ENCODE measurements around the gene TMEM139. TPM values are rescaled to one million over a fixed set of nuclear protein-coding genes. Genes with fewer than 3 reads are reported as not detected.

The TMEM139 gene
- total RNA-seq, 1 donor from 2014 or later: 0.20 TPM

DNA sequence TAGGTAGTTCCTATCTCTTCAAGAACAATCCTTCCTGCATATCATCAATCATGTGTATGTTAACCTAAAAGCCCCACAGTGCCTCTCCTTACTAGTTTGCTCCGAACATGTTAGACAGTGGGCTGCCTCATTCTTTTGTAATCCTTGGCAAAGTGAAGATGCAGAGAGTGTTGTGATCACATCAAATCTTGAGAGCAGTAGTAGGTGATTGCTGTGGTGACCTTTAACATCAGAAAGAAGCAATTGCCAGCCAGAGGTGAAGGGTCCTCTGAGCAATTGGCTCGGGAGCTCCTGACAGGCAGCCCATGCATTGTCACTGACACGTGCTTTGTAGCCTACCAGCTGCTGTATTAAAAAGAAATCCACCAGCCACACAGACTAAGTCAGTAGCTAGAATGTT is 41.1 kb upstream of the TMEM139 start:
- Mint-ChIP-seq H3K9me3 (ENCODE audit: unreplicated experiment) (no peaks in the 10 kb centered on the region), H3K4me3 (ENCODE audit: unreplicated experiment) (no peak overlapping the region), H3K36me3 (ENCODE audit: low read depth, unreplicated experiment) (no peaks in the 10 kb centered on the region), H3K27ac (ENCODE audit: unreplicated experiment) (no peak overlapping the region), H3K4me1 (ENCODE audit: low read depth, unreplicated experiment) (peaks cover 23% of the 10 kb centered on the region), H3K27me3 (ENCODE audit: low read depth, unreplicated experiment) (no peaks in the 10 kb centered on the region)
- no peak overlapping the region for H2AFZ ChIP-seq (ENCODE audit: low read depth, low read length)
- no peak for DNase-seq (ENCODE audit: low read depth)
- H3K27ac ChIP-seq (ENCODE audit: low read depth, low read length): no peak overlapping the region
- no peaks in the 10 kb centered on the region for H3K9me3 ChIP-seq (ENCODE audit: insufficient read depth, low read depth, low read length)
- no peaks in the 10 kb centered on the region for H4K20me1 ChIP-seq (ENCODE audit: insufficient read depth, low read length)
- peaks cover 7% of the 10 kb centered on the region for H3K27me3 ChIP-seq (ENCODE audit: insufficient read depth, low read length)
- no peaks in the 10 kb centered on the region for H3K36me3 ChIP-seq (ENCODE audit: insufficient read depth, low read length)
- TF ChIP-seq, protein P1, sequence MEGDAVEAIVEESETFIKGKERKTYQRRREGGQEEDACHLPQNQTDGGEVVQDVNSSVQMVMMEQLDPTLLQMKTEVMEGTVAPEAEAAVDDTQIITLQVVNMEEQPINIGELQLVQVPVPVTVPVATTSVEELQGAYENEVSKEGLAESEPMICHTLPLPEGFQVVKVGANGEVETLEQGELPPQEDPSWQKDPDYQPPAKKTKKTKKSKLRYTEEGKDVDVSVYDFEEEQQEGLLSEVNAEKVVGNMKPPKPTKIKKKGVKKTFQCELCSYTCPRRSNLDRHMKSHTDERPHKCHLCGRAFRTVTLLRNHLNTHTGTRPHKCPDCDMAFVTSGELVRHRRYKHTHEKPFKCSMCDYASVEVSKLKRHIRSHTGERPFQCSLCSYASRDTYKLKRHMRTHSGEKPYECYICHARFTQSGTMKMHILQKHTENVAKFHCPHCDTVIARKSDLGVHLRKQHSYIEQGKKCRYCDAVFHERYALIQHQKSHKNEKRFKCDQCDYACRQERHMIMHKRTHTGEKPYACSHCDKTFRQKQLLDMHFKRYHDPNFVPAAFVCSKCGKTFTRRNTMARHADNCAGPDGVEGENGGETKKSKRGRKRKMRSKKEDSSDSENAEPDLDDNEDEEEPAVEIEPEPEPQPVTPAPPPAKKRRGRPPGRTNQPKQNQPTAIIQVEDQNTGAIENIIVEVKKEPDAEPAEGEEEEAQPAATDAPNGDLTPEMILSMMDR (IDR thresholded peaks at IDR 0.05; ENCODE audit: insufficient read depth, low read depth, low read length): no peak
- TF ChIP-seq EZH2 (IDR thresholded peaks at IDR 0.05; ENCODE audit: insufficient read depth, low read length): no peak
- FAIRE-seq: no peak
- H3K4me1 ChIP-seq (ENCODE audit: insufficient read depth, low read length): peaks cover 6% of the 10 kb centered on the region
- no peaks in the 10 kb centered on the region for H3K79me2 ChIP-seq (ENCODE audit: insufficient read depth, low read length)
- H3K4me3 ChIP-seq (ENCODE audit: insufficient read depth, low read depth, low read length): no peak overlapping the region
- no peak overlapping the region for H3K9ac ChIP-seq (ENCODE audit: low read length)
- no peak overlapping the region for H3K4me2 ChIP-seq (ENCODE audit: low read length)

DNA sequence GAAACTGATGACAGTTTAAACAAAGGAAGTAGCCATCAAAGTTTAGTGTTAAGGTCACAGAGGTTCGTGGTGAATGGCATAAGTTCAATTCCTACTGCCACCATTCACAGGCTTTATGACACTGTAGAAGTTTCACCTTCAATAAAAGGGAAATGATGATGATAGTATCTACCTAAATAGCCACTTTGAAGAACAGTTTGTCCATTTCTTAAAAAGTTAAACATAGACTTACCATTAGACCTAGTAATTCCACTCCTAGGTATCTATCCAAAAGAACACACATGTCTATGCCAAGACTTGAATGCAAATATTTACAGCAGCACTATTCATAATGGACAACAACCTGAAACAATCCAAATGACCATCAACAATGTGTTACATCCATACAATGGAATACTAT is 40.4 kb upstream of the TMEM139 start:
- Mint-ChIP-seq H3K4me1 (ENCODE audit: low read depth, unreplicated experiment) (peaks cover 16% of the 10 kb centered on the region), H3K27ac (ENCODE audit: unreplicated experiment) (no peak overlapping the region), H3K27me3 (ENCODE audit: low read depth, unreplicated experiment) (no peaks in the 10 kb centered on the region), H3K4me3 (ENCODE audit: unreplicated experiment) (no peak overlapping the region), H3K9me3 (ENCODE audit: unreplicated experiment) (peaks cover 2% of the 10 kb centered on the region), H3K36me3 (ENCODE audit: low read depth, unreplicated experiment) (no peaks in the 10 kb centered on the region)
- peaks cover 6% of the 10 kb centered on the region for H3K4me1 ChIP-seq (ENCODE audit: insufficient read depth, low read length)
- H3K79me2 ChIP-seq (ENCODE audit: insufficient read depth, low read length): no peaks in the 10 kb centered on the region
- no peak overlapping the region for H2AFZ ChIP-seq (ENCODE audit: low read depth, low read length)
- no peak for DNase-seq (ENCODE audit: low read depth)
- H3K4me2 ChIP-seq (ENCODE audit: low read length): no peak overlapping the region
- no peaks in the 10 kb centered on the region for H4K20me1 ChIP-seq (ENCODE audit: insufficient read depth, low read length)
- TF ChIP-seq, protein P1 (IDR thresholded peaks at IDR 0.05; ENCODE audit: insufficient read depth, low read depth, low read length): no peak
- TF ChIP-seq EZH2 (IDR thresholded peaks at IDR 0.05; ENCODE audit: insufficient read depth, low read length): no peak
- H3K4me3 ChIP-seq (ENCODE audit: insufficient read depth, low read depth, low read length): no peak overlapping the region
- FAIRE-seq: no peak
- peaks cover 7% of the 10 kb centered on the region for H3K27me3 ChIP-seq (ENCODE audit: insufficient read depth, low read length)
- H3K27ac ChIP-seq (ENCODE audit: low read depth, low read length): no peak overlapping the region
- no peaks in the 10 kb centered on the region for H3K9me3 ChIP-seq (ENCODE audit: insufficient read depth, low read depth, low read length)
- H3K36me3 ChIP-seq (ENCODE audit: insufficient read depth, low read length): no peaks in the 10 kb centered on the region
- no peak overlapping the region for H3K9ac ChIP-seq (ENCODE audit: low read length)

DNA sequence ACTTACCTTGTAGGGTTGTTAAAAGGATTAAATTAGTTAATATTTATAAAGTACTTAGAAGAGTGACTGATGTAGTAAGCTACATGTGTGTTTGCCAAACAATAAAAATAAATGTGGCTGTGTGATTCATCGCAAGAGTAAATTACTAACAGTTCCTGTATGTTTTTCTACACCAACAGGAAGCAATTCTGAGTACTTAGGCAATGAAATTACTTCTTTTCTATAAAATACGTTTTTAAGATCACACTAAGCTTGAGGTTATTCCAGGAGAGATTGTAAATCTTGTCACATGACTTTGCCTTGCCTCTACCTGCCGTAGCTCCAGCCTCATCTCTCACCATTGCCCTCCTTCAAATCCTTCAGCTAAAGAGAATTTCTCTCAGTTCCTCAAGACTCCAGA is 39.6 kb upstream of the TMEM139 start:
- Mint-ChIP-seq H3K4me3 (ENCODE audit: unreplicated experiment) (no peak overlapping the region), H3K27me3 (ENCODE audit: low read depth, unreplicated experiment) (no peaks in the 10 kb centered on the region), H3K9me3 (ENCODE audit: unreplicated experiment) (peaks cover 2% of the 10 kb centered on the region), H3K27ac (ENCODE audit: unreplicated experiment) (no peak overlapping the region), H3K36me3 (ENCODE audit: low read depth, unreplicated experiment) (no peaks in the 10 kb centered on the region), H3K4me1 (ENCODE audit: low read depth, unreplicated experiment) (peaks cover 13% of the 10 kb centered on the region)
- TF ChIP-seq, protein P1 (IDR thresholded peaks at IDR 0.05; ENCODE audit: insufficient read depth, low read depth, low read length): no peak
- no peak for TF ChIP-seq EZH2 (IDR thresholded peaks at IDR 0.05; ENCODE audit: insufficient read depth, low read length)
- Histone ChIP-seq H3K4me1 (ENCODE audit: insufficient read depth, low read length) (peaks cover 3% of the 10 kb centered on the region), H3K4me3 (ENCODE audit: insufficient read depth, low read depth, low read length) (no peak overlapping the region), H3K27ac (ENCODE audit: low read depth, low read length) (no peak overlapping the region), H3K79me2 (ENCODE audit: insufficient read depth, low read length) (no peaks in the 10 kb centered on the region), H3K9ac (ENCODE audit: low read length) (no peak overlapping the region), H3K4me2 (ENCODE audit: low read length) (no peak overlapping the region), H3K9me3 (ENCODE audit: insufficient read depth, low read depth, low read length) (no peaks in the 10 kb centered on the region), H3K27me3 (ENCODE audit: insufficient read depth, low read length) (peaks cover 7% of the 10 kb centered on the region), H2AFZ (ENCODE audit: low read depth, low read length) (no peak overlapping the region), H4K20me1 (ENCODE audit: insufficient read depth, low read length) (no peaks in the 10 kb centered on the region), H3K36me3 (ENCODE audit: insufficient read depth, low read length) (no peaks in the 10 kb centered on the region)
- FAIRE-seq (peak; percentile 60), DNase-seq (ENCODE audit: low read depth) (no peak)

All from astrocyte (in vitro differentiated cells and primary cell).